Subcutaneous adipose tissue (tissue), 4 donors: ENCODE data around the gene PTCH2. TPM values are rescaled to one million over a fixed set of nuclear protein-coding genes. Genes with fewer than 3 reads are reported as not detected.

Source experiments
- CTCF ChIP-seq: fragments of 450-650 bp; IDR thresholded peaks from one replicate; pipeline ENCODE4 v1.5.1; 2016; ENCODE audit warnings: low read depth, mild to moderate bottlenecking, control low read depth, antibody characterized with exemption, moderate library complexity
- total RNA-seq, 4 donors: library from RNA; depleted of rRNA; stranded (reverse); fragments of >200 nt; gene quantifications; one replicate each; pipeline ENCODE4 v1.1.0, GENCODE V29; 2016

PTCH2 gene
- total RNA-seq, 4 donors from 2014 or later, result 0.66 to 1.1 (median 0.68) TPM; not detected in 1

GRCh38 chr1:44784094-44785028, 58.7 kb downstream of the PTCH2 start:
- no peak for TF ChIP-seq CTCF

GRCh38 chr1:44783697-44784093, 59.4 kb downstream of the PTCH2 start:
- no peak for TF ChIP-seq CTCF

GRCh38 chr1:44780583-44781121, 62.4 kb downstream of the PTCH2 start:
- no peak for TF ChIP-seq CTCF

GRCh38 chr1:44778705-44779576, 64.1 kb downstream of the PTCH2 start:
- no peak for TF ChIP-seq CTCF

GRCh38 chr1:44777969-44778635, 65.0 kb downstream of the PTCH2 start:
- TF ChIP-seq CTCF, result no peak

GRCh38 chr1:44777547-44777946, 65.5 kb downstream of the PTCH2 start:
- TF ChIP-seq CTCF, result no peak
